ENCODE data around the gene ALX3.
A peak's percentile ranks its signal among the peaks of the same experiment; 100 is the strongest.

ALX3 gene

DNA sequence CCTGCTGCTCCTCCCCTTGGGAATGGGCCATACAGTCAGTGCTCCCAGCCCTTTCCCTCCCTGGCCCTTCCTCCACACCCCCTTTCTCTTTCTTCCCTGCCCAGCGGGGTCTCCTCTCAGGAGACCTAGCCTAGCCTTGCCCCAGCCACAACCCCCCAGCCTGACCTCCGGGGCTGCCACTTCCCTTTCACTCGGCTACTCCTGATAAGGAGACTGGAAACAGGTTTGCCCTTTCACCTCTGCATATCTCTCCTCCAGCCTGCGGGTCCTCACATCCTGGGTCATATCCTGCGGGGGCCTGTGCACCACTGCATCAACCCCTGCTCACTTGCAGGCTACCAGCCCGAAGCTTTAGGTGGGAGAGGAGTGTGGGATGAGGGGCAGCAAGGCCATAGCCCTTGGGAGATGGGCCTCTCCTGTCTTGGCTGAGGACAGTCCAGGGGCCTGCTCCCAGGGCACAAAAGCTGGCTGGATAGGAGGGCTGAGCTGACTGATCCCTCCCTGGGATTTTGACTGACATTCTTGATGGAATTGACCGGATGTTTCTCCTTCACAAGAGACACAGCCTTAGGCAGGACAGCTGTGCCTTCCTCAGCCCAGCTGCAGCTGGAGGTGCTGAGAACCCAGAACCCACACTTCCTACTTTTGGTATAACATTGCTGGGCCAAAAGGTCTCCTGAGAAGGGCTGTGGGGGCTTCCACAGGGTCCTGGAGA lies 19.2 kb upstream of the ALX3 start:
- no peak overlapping the region for H3K4me3 ChIP-seq (ENCODE audit: low read depth, low read length)
- no peak for DNase-seq (ENCODE audit: low read depth)
- TF ChIP-seq, protein P1, sequence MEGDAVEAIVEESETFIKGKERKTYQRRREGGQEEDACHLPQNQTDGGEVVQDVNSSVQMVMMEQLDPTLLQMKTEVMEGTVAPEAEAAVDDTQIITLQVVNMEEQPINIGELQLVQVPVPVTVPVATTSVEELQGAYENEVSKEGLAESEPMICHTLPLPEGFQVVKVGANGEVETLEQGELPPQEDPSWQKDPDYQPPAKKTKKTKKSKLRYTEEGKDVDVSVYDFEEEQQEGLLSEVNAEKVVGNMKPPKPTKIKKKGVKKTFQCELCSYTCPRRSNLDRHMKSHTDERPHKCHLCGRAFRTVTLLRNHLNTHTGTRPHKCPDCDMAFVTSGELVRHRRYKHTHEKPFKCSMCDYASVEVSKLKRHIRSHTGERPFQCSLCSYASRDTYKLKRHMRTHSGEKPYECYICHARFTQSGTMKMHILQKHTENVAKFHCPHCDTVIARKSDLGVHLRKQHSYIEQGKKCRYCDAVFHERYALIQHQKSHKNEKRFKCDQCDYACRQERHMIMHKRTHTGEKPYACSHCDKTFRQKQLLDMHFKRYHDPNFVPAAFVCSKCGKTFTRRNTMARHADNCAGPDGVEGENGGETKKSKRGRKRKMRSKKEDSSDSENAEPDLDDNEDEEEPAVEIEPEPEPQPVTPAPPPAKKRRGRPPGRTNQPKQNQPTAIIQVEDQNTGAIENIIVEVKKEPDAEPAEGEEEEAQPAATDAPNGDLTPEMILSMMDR (conservative IDR thresholded peaks at IDR 0.05; ENCODE audit: low read depth, low read length) = no peak

GRCh38 chr1:110088739-110089316 lies 18.4 kb upstream of the ALX3 start:
- TF ChIP-seq, protein P1 (conservative IDR thresholded peaks at IDR 0.05; ENCODE audit: low read depth, low read length) = no peak
- DNase-seq (ENCODE audit: low read depth) = no peak
- no peak overlapping the region for H3K4me3 ChIP-seq (ENCODE audit: low read depth, low read length)

DNA sequence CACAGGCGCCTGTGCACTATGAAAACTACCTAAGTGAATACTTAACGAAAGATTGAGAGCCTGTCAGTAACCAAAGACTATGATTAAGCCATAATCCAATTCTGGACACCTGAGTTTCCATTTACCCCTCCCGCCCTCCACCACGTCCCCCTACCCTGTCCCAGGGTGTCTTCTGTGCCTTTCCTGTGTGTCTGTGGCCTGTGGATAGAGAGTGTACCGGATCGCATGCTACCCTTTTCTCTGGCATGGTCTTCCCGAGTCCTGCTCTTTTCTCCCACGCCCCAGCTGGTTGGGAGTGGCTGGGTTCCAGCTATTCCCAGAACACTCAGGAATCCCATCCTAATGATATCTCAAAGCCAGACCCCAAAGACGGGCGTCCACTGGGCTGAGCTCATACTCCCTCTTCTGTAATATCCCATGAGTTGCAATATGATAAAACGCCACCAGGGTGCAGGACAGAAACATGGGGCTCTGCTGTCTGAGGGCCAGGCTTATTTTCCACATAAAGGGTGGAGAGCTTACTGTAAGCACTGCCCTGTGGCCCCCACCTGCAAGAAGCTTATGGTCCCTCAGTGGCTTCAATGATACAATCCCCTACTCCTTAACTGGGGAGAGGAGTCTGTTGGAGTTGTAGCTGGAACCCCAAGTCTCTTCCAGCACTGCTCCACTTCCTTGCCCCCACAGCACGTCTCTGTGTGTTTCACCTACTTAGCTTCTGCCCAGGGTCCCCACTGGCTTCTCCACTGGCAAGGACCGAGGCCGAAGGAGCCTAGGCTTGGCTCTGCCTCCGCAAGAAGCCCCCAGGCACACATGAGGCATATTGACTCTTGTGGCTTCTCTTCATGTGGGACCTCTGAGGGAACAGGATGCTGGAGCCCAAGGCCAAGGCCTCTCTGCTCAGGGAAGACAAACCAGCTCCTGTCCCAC lies 17.6 kb upstream of the ALX3 start:
- DNase-seq (ENCODE audit: low read depth) = peak; percentile 79
- H3K4me3 ChIP-seq (ENCODE audit: low read depth, low read length) = no peak overlapping the region
- TF ChIP-seq, protein P1 (conservative IDR thresholded peaks at IDR 0.05; ENCODE audit: low read depth, low read length) = peak; percentile 81

DNA sequence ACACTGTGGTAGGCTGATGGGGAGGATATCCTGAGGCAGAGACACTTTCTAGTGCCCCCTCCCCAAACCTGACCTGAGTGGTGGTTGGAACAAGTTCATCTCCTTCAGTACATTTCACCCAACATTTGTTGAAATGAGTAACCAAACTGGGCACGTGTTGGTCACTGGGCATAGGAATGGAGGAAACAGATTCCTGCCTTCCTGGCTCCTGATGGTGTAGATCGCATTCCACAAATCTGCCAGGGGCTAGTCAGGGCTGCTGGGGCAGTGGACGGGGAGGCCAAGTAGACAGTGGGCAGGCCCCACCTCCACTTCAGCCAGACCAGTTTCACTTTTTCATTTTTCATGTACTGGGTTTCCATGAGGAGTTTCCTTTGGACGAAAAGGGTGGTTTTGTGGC lies 16.5 kb upstream of the ALX3 start:
- DNase-seq (ENCODE audit: low read depth) = no peak
- TF ChIP-seq, protein P1 (conservative IDR thresholded peaks at IDR 0.05; ENCODE audit: low read depth, low read length) = no peak
- no peak overlapping the region for H3K4me3 ChIP-seq (ENCODE audit: low read depth, low read length)

- H3K4me3 ChIP-seq (ENCODE audit: low read depth, low read length) = no peak overlapping the region
- TF ChIP-seq, protein P1 (conservative IDR thresholded peaks at IDR 0.05; ENCODE audit: low read depth, low read length) = no peak
- no peak for DNase-seq (ENCODE audit: low read depth)
Observed at GRCh38 chr1:110085671-110086070, 15.2 kb upstream of the ALX3 start.

GRCh38 chr1:110084227-110085078 lies 14.0 kb upstream of the ALX3 start:
- TF ChIP-seq, protein P1 (conservative IDR thresholded peaks at IDR 0.05; ENCODE audit: low read depth, low read length) = no peak
- peak overlapping the region; percentile 56 for H3K4me3 ChIP-seq (ENCODE audit: low read depth, low read length)
- peak; percentile 61 for DNase-seq (ENCODE audit: low read depth)
